HFF-Myc (cell line): ENCODE measurements around the gene FAU.

Experiments used
- DNase-seq: peaks from one replicate; pipeline ENCODE4 v3.0.0-alpha.2; 2011; ENCODE audit warnings: low read depth; ENCODE audit errors: extremely low read depth
- H3K4me3 ChIP-seq: replicated peaks from 2 replicates; pipeline ENCODE4 v1.5.1; 2011; ENCODE audit warnings: low read depth, mild to moderate bottlenecking, control low read depth, low read length
- CTCF ChIP-seq: IDR thresholded peaks from 2 replicates; pipeline ENCODE4 v1.5.1; 2012; ENCODE audit warnings: mild to moderate bottlenecking, low read depth, low read length, control low read depth; ENCODE audit errors: missing control alignments

FAU gene

GRCh38 chr11:65109231-65110198 is 12.4 kb downstream of the FAU start:
- no peak for DNase-seq
- TF ChIP-seq CTCF = no peak
- no peak overlapping the region for H3K4me3 ChIP-seq

DNA sequence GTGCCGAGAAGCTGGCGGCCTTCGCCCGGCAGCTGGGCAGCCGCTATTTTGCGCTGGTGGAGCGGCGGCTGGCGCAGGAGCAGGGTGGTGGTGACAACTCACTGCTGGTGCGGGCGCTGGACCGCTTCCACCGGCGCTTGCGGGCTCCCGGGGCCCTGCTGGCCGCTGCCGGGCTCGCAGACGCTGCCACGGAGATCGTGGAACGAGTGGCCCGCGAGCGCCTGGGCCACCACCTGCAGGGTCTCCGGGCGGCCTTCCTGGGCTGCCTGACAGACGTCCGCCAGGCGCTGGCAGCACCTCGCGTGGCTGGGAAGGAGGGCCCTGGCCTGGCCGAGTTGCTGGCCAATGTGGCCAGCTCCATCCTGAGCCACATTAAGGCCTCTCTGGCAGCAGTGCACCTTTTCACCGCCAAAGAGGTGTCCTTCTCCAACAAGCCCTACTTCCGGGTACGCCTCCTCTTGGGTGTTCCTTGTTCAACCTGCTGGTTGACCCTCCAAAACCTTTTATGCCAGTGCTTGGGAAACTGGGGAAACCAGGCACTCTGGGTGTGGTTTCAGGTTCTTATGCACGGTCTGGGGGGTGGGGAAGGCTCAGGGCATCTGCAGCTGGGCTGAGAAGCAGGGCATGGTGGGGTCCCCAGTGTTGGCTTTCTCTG is 13.3 kb downstream of the FAU start:
- no peak for TF ChIP-seq CTCF
- DNase-seq = no peak
- no peak overlapping the region for H3K4me3 ChIP-seq

DNA sequence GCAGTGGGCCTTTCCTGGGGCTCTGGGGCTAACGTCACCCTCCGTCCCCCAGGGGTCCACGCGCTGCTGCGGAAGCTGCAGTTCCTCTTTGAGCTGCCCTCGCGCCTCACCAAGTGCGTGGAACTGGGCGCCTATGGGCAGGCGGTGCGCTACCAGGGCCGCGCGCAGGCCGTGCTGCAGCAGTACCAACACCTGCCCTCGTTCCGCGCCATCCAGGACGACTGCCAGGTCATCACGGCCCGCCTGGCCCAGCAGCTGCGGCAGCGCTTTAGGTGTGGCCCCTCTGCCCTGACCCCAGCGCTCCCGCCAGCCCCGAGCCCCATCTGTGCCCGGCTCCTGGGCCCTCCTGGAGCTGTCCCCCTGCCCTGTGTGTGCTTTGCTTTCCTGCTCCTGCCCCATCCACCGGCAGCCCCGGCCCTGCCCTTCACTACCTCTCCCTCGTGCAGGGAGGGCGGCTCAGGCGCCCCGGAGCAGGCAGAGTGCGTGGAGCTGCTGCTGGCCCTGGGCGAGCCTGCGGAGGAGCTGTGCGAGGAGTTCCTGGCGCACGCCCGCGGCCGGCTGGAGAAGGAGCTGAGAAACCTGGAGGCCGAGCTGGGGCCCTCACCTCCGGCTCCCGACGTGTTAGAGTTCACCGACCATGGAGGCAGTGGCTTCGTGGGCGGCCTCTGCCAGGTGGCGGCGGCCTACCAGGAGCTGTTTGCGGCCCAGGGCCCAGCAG is 14.0 kb downstream of the FAU start:
- TF ChIP-seq CTCF = no peak
- DNase-seq = no peak
- no peak overlapping the region for H3K4me3 ChIP-seq

DNA sequence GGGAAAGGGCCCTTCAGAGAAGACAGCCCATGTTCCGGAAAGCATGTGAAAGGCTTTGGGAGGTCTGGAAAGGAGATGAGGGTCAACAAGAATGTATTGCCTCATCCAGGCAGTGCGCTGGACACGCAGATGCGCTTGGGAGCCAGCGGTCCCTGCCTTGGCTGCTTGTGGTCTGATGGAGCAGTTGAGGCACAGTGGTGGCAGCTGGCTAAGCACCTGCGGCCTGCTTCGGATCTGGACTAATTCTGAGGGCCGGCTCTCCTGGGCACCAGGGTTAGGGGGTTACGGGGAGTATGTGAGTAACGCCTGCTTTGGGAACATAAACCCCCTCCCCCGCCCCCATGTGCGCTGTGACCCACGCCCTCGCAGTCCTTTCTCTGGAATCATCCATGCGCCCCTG is 14.9 kb downstream of the FAU start:
- TF ChIP-seq CTCF = no peak
- H3K4me3 ChIP-seq = no peak overlapping the region
- no peak for DNase-seq

- H3K4me3 ChIP-seq = no peak overlapping the region
- DNase-seq = no peak
- TF ChIP-seq CTCF = no peak
These were observed 17.3 kb downstream of the FAU start for GRCh38 chr11:65104628-65105027.

- no peak for TF ChIP-seq CTCF
- no peak overlapping the region for H3K4me3 ChIP-seq
- no peak for DNase-seq
These were observed 18.5 kb downstream of the FAU start for GRCh38 chr11:65103476-65103875.
